ENCODE results near the gene CCL3.

CCL3 gene

GRCh38 chr17:36063786-36064541 is 26.0 kb downstream of the CCL3 start, which contains the start of gene CCL18:
Gene CCL18, plus strand, starts transcription at chr17:36064272. Its CDS starts 71 bp downstream, at chr17:36064343.
- no peak for DNase-seq (ENCODE audit: low read depth)
- TF ChIP-seq CTCF (IDR thresholded peaks at IDR 0.05; ENCODE audit: low read depth, low read length, missing control alignments) = no peak
- no peak within 1 kb of the TSS for H3K4me3 ChIP-seq (ENCODE audit: low read depth, low read length)

- no peak for TF ChIP-seq CTCF (IDR thresholded peaks at IDR 0.05; ENCODE audit: low read depth, low read length, missing control alignments)
- no peak for DNase-seq (ENCODE audit: low read depth)
- H3K4me3 ChIP-seq (ENCODE audit: low read depth, low read length) = no peak overlapping the region
Measured at GRCh38 chr17:36060816-36061215, 29.1 kb downstream of the CCL3 start.

- DNase-seq (ENCODE audit: low read depth) = no peak
- no peak overlapping the region for H3K4me3 ChIP-seq (ENCODE audit: low read depth, low read length)
- TF ChIP-seq CTCF (IDR thresholded peaks at IDR 0.05; ENCODE audit: low read depth, low read length, missing control alignments) = no peak
Measured at GRCh38 chr17:36059406-36059805, 30.5 kb downstream of the CCL3 start.

GRCh38 chr17:36057911-36058310 is 32.0 kb downstream of the CCL3 start:
- no peak for DNase-seq (ENCODE audit: low read depth)
- no peak for TF ChIP-seq CTCF (IDR thresholded peaks at IDR 0.05; ENCODE audit: low read depth, low read length, missing control alignments)
- no peak overlapping the region for H3K4me3 ChIP-seq (ENCODE audit: low read depth, low read length)

- no peak for DNase-seq (ENCODE audit: low read depth)
- TF ChIP-seq CTCF (IDR thresholded peaks at IDR 0.05; ENCODE audit: low read depth, low read length, missing control alignments) = no peak
- H3K4me3 ChIP-seq (ENCODE audit: low read depth, low read length) = no peak overlapping the region
Measured at GRCh38 chr17:36055921-36056520, 33.9 kb downstream of the CCL3 start.

GRCh38 chr17:36055171-36055570 is 34.8 kb downstream of the CCL3 start:
- no peak for DNase-seq (ENCODE audit: low read depth)
- TF ChIP-seq CTCF (IDR thresholded peaks at IDR 0.05; ENCODE audit: low read depth, low read length, missing control alignments) = no peak

More at GRCh38 chr17:36055171-36055570, 34.8 kb downstream of the CCL3 start:
- no peak overlapping the region for H3K4me3 ChIP-seq (ENCODE audit: low read depth, low read length)

Data from GM12864 (cell line).